H1 (cell line): ENCODE results near the gene SLC25A22. TPM values are rescaled to one million over a fixed set of nuclear protein-coding genes. Genes with fewer than 3 reads are reported as not detected.

ENCODE experiments used
- CTCF ChIA-PET: fragments of 300-600 bp; sonication (Branson Sonifier 250); formaldehyde crosslinking; loops from one replicate; lab custom pipeline; 2021; ENCODE audit not compliant: partially characterized antibody; lab: Charles Lee
- POLR2A ChIA-PET: fragments of 300-600 bp; sonication (Branson Sonifier 250); formaldehyde crosslinking; loops from one replicate; lab custom pipeline; 2021; ENCODE audit warnings: inconsistent platforms; ENCODE audit not compliant: partially characterized antibody; lab: Charles Lee
- DNase-seq, 2 experiments: peaks; one replicate each; pipeline versions ENCODE4 v3.0.0 to v3.0.0-alpha.2; 2010 to 2022; ENCODE audit warnings: low spot score in 2 of 2, low read depth in 1 of 2, mixed read lengths in 1 of 2
- FAIRE-seq: peaks from 2 replicates; lab custom pipeline; 2011; peaks lifted over from hg19 to GRCh38; lab: Jason Lieb, UNC
- H2AFZ ChIP-seq: 2 replicates; pipeline ENCODE4 v1.8.1; 2012; ENCODE audit warnings: low read length, inconsistent platforms
- H2AK5ac ChIP-seq: 2 replicates; pipeline ENCODE4 v1.6.1; 2013; ENCODE audit warnings: low read depth, low read length
- H2BK120ac ChIP-seq: replicated peaks from 2 replicates; pipeline ENCODE3; 2013; ENCODE audit warnings: low read depth, low read length, inconsistent platforms
- H2BK12ac ChIP-seq: 2 replicates; pipeline ENCODE4 v1.6.1; 2013; ENCODE audit warnings: low read depth, low read length
- H2BK15ac ChIP-seq: 2 replicates; pipeline ENCODE4 v1.6.1; 2013; ENCODE audit warnings: low read length
- H2BK20ac ChIP-seq: 2 replicates; pipeline ENCODE4 v1.6.1; 2013; ENCODE audit warnings: low read length
- H2BK5ac ChIP-seq: 2 replicates; pipeline ENCODE4 v1.6.1; 2013; ENCODE audit warnings: low read depth, low read length
- H3K14ac ChIP-seq: 2 replicates; pipeline ENCODE4 v1.6.1; 2013; ENCODE audit warnings: inconsistent platforms; ENCODE audit not compliant: insufficient read length
- H3K18ac ChIP-seq: 2 replicates; pipeline ENCODE4 v1.6.1; 2013; ENCODE audit warnings: low read length; ENCODE audit errors: extremely low read depth
- H3K23ac ChIP-seq: 2 replicates; pipeline ENCODE4 v1.6.1; 2013; ENCODE audit warnings: inconsistent platforms; ENCODE audit not compliant: insufficient read length
- H3K23me2 ChIP-seq: 2 replicates; pipeline ENCODE4 v1.6.1; 2013; ENCODE audit warnings: low read depth, low read length
- H3K27ac ChIP-seq: 2 replicates; pipeline ENCODE4 v1.6.1; 2011; ENCODE audit warnings: low read depth, low read length, inconsistent platforms
- H3K27me3 ChIP-seq, 4 experiments: replicated peaks in 1 of 4; 1 replicate in 1 of 4; 2 replicates in 3 of 4; pipeline versions ENCODE4 v1.6.1 to v1.8.1; 2011 to 2013; ENCODE audit warnings: low read length in 3 of 4, mild to moderate bottlenecking in 3 of 4, inconsistent platforms in 2 of 4, mixed read lengths in 2 of 4, moderate library complexity in 1 of 4; ENCODE audit not compliant: control insufficient read depth in 3 of 4, insufficient read depth in 3 of 4; ENCODE audit errors: extremely low read depth in 1 of 4
- H3K36me3 ChIP-seq, 4 experiments: 2 replicates each; pipeline versions ENCODE4 v1.6.1 to v1.8.1; 2011 to 2013; ENCODE audit warnings: mild to moderate bottlenecking in 4 of 4, low read length in 3 of 4, moderate library complexity in 2 of 4, control low read depth in 1 of 4, inconsistent platforms in 1 of 4; ENCODE audit not compliant: insufficient read depth in 4 of 4, control insufficient read depth in 2 of 4
- H3K4ac ChIP-seq: replicated peaks from 2 replicates; pipeline ENCODE3; 2013; ENCODE audit warnings: low read length, low read depth, mixed read lengths, inconsistent platforms; ENCODE audit not compliant: insufficient read length
- H3K4me1 ChIP-seq, 4 experiments: replicated peaks in 1 of 4; 1 replicate in 1 of 4; 2 replicates in 3 of 4; pipeline versions ENCODE4 v1.6.1 to v1.8.1; 2011 to 2013; ENCODE audit warnings: low read length in 3 of 4, inconsistent platforms in 2 of 4, mixed read lengths in 1 of 4; ENCODE audit not compliant: insufficient read depth in 4 of 4, control insufficient read depth in 3 of 4
- H3K4me2 ChIP-seq, 2 experiments: 2 replicates each; pipeline versions ENCODE4 v1.6.1 to v1.8.1; 2011 to 2013; ENCODE audit warnings: low read depth in 2 of 2, low read length in 2 of 2, control low read depth in 1 of 2, inconsistent platforms in 1 of 2, mild to moderate bottlenecking in 1 of 2; ENCODE audit not compliant: insufficient read depth in 1 of 2
- H3K4me3 ChIP-seq, 4 experiments: fragments of 200-600, 300-600 bp in 1 of 4; sonication (generic), shearing (Covaris generic), sonication (Bioruptor Twin) in 1 of 4; 2 replicates each; pipeline versions ENCODE4 v1.5.1 to v1.8.1; 2011 to 2016; ENCODE audit warnings: low read length in 4 of 4, low read depth in 3 of 4, control low read depth in 2 of 4, inconsistent platforms in 2 of 4, mild to moderate bottlenecking in 2 of 4, mixed read lengths in 1 of 4, moderate library complexity in 1 of 4; ENCODE audit not compliant: insufficient read depth in 2 of 4; ENCODE audit errors: extremely low read depth in 1 of 4
- H3K56ac ChIP-seq: replicated peaks from 2 replicates; pipeline ENCODE3; 2013; ENCODE audit warnings: low read depth, mild to moderate bottlenecking, mixed read lengths, low read length, inconsistent platforms; ENCODE audit not compliant: insufficient read length
- H3K79me1 ChIP-seq: 2 replicates; pipeline ENCODE4 v1.6.1; 2013; ENCODE audit warnings: low read depth, low read length, control low read depth
- H3K79me2 ChIP-seq, 2 experiments: 2 replicates each; pipeline versions ENCODE4 v1.6.1 to v1.8.1; 2012 to 2013; ENCODE audit warnings: low read length in 2 of 2, mild to moderate bottlenecking in 2 of 2, inconsistent platforms in 1 of 2; ENCODE audit not compliant: insufficient read depth in 2 of 2, control insufficient read depth in 1 of 2
- H3K9ac ChIP-seq, 4 experiments: replicated peaks in 1 of 4; 1 replicate in 1 of 4; 2 replicates in 3 of 4; pipeline versions ENCODE4 v1.6.1 to v1.8.1; 2011 to 2013; ENCODE audit warnings: low read depth in 3 of 4, low read length in 3 of 4, control low read depth in 2 of 4, mild to moderate bottlenecking in 2 of 4, moderate library complexity in 2 of 4, inconsistent platforms in 1 of 4; ENCODE audit errors: extremely low read depth in 1 of 4
- H3K9me3 ChIP-seq, 2 experiments: 2 replicates each; pipeline versions ENCODE4 v1.6.1 to v1.8.1; 2012 to 2013; ENCODE audit warnings: mild to moderate bottlenecking in 2 of 2, moderate library complexity in 2 of 2, control low read depth in 1 of 2, inconsistent platforms in 1 of 2, low read depth in 1 of 2, low read length in 1 of 2, mixed read lengths in 1 of 2; ENCODE audit not compliant: insufficient read depth in 2 of 2
- H4K20me1 ChIP-seq, 2 experiments: replicated peaks in 1 of 2; 2 replicates each; pipeline versions ENCODE3 to v1.8.1; 2011 to 2013; ENCODE audit warnings: inconsistent platforms in 2 of 2, low read length in 2 of 2, mild to moderate bottlenecking in 1 of 2; ENCODE audit not compliant: insufficient read depth in 2 of 2, control insufficient read depth in 1 of 2
- H4K5ac ChIP-seq: 2 replicates; pipeline ENCODE4 v1.6.1; 2013; ENCODE audit warnings: low read length, low read depth, mixed read lengths, inconsistent platforms; ENCODE audit not compliant: insufficient read length
- H4K8ac ChIP-seq: 2 replicates; pipeline ENCODE4 v1.8.0; 2013; ENCODE audit warnings: mild to moderate bottlenecking, moderate library complexity, low read length, inconsistent platforms; ENCODE audit not compliant: insufficient read depth; ENCODE audit errors: extremely low read depth
- H4K91ac ChIP-seq: replicated peaks from 2 replicates; pipeline ENCODE3; 2013; ENCODE audit warnings: low read length, mixed read lengths, inconsistent platforms; ENCODE audit not compliant: insufficient read length
- EP300 ChIP-seq, 2 experiments: IDR thresholded peaks; 1 replicate in 1 of 2; 2 replicates in 1 of 2; pipeline ENCODE4 v1.6.1; 2011 to 2012; ENCODE audit warnings: low read depth in 2 of 2, low read length in 2 of 2, mild to moderate bottlenecking in 2 of 2, borderline replicate concordance in 1 of 2, inconsistent platforms in 1 of 2, moderate library complexity in 1 of 2
- POLR2AphosphoS5 ChIP-seq: IDR thresholded peaks from 2 replicates; pipeline ENCODE4 v1.6.1; 2011; ENCODE audit warnings: low read depth, low read length
- WGBS, 2 experiments: shearing (Covaris generic) in 1 of 2; methylation state at CpG; one replicate each; pipeline versions ENCODE4 v1.1.6 to v1.1.7; 2013 to 2015; ENCODE audit warnings: low lambda C conversion rate in 2 of 2, mixed read lengths in 2 of 2, inconsistent platforms in 1 of 2, low coverage in 1 of 2, missing lambda C conversion rate in 1 of 2; ENCODE audit not compliant: insufficient replicate concordance in 2 of 2, insufficient coverage in 1 of 2, insufficient read length in 1 of 2; ENCODE audit errors: extremely low coverage in 1 of 2, missing lambda C conversion rate in 1 of 2; 5-methylcytosine and 5-hydroxymethylcytosine counted together
- polyA plus RNA-seq, 7 experiments: library from polyadenylated mRNA; depleted of rRNA in 3 of 7; stranded (reverse) in 5 of 7; unstranded in 2 of 7; fragments of >200 nt in 5 of 7; fragments of 200-250 nt in 2 of 7; gene quantifications; 1 replicate in 5 of 7; 2 replicates in 1 of 7; 4 replicates in 1 of 7; pipeline versions ENCODE4 v1.2.1 to v1.2.3, GENCODE V29; 2011 to 2013; ENCODE audit warnings: missing spikeins in 2 of 7, mixed read lengths in 2 of 7
- total RNA-seq: library from RNA; stranded (reverse); fragmentation: NEBNext Ultra II Directional; extraction: Animal tissue kit (Norgen Biotek cat#: 25700); gene quantifications from 2 replicates; pipeline ENCODE4 v1.2.1, GENCODE V29; 2021

The SLC25A22 gene
- total and polyA plus RNA-seq, 2 of the 8 experiments (the other 6 are each of a cell fraction or from before 2014, with no cell fraction given): 31.5 to 48.0 TPM

DNA sequence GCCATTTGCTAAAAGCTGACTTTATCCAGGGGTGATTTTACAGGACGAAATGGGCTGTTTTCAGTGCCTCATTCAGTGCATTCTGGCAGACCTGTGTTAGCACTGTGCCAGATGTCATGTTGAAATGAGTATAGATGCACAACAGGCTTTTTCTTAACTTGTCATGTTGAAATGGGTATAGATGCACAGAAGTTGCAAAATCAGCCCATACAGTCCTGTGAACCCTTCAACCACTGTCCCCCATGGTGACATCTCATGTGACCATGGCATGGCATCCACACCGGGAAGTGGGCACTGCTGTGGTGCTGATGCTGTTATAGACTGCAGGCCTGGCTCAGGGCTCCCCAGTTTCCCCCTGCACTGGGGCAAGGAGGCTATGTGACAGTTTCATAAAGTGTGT, 48.4 kb downstream of the SLC25A22 start:
- Histone ChIP-seq H3K23me2 (peaks cover 5% of the 10 kb centered on the region; the same call in 1 of the 2 replicates), H3K4me2 (peak overlapping the region in 1 of 2 experiments; percentile 88; a peak in 1 of 4 replicates), H3K18ac (no peak overlapping the region), H2AFZ (no peak overlapping the region), H3K9ac (no peak overlapping the region; a peak in 1 of 7 replicates), H4K20me1 (peaks cover 12 to 19% of the 10 kb centered on the region in 2 experiments), H2BK5ac (no peak overlapping the region), H3K79me1 (peaks cover 8% of the 10 kb centered on the region), H3K9me3 (no peaks in the 10 kb centered on the region), H3K14ac (no peak overlapping the region), H2AK5ac (no peak overlapping the region), H3K27me3 (no peaks in the 10 kb centered on the region), H3K4me3 (no peak overlapping the region), H2BK120ac (no peak overlapping the region), H4K91ac (no peak overlapping the region), H4K8ac (peak overlapping the region; percentile 28; the same call in 1 of the 2 replicates), H3K36me3 (peaks cover 0 to 4% (median 0%) of the 10 kb centered on the region in 4 experiments; a peak in 3 of 8 replicates), H3K4ac (no peak overlapping the region), H2BK15ac (no peak overlapping the region), H2BK20ac (no peak overlapping the region), H3K27ac (no peak overlapping the region), H3K23ac (no peak overlapping the region), H3K79me2 (peaks cover 32 to 68% of the 10 kb centered on the region in 2 experiments), H3K4me1 (peaks cover 0 to 12% (median 4%) of the 10 kb centered on the region in 4 experiments; a peak in 5 of 7 replicates), H4K5ac (no peak overlapping the region), H2BK12ac (no peak overlapping the region), H3K56ac (no peak overlapping the region)
- DNase-seq: no peak
- CTCF ChIA-PET: interaction anchor here (9.2 to 26.9 kb wide), 2 partner anchors 10 to 23 kb away, joined by 105 to 395 read pairs; no protein-coding TSS in a partner anchor
- no peak for FAIRE-seq
- peak; percentile 43; the same call in 1 of the 2 replicates for TF ChIP-seq POLR2AphosphoS5
- no peak for TF ChIP-seq EP300 (IDR thresholded peaks at IDR 0.05; ENCODE audit: borderline replicate concordance in 1 of 2, low read depth in 2 of 2, low read length in 2 of 2)
- WGBS, 2 experiments: 100% methylated on average over 2 of the region's 2 CpGs; no CpG with 5 or more reads in 1 of the 2 experiments
- POLR2A ChIA-PET: interaction anchor here (0.7 to 35.3 kb wide), 8 partner anchors 3 to 56 kb away, joined by 3 to 636 read pairs (median 8); partner anchors contain the start of genes GATD1, PIDD1 and TALDO1
